Breast epithelium (tissue), 3 donors: ENCODE results near the gene ENOX1.

Source experiments
- CTCF ChIP-seq, 3 donors: fragments of 450-650 bp; IDR thresholded peaks; one replicate each; pipeline ENCODE4 v1.5.1; 2016 to 2017; ENCODE audit warnings: antibody characterized with exemption in 3 of 3, mild to moderate bottlenecking in 3 of 3, moderate library complexity in 3 of 3
- POLR2AphosphoS5 ChIP-seq, 3 donors: sonication (generic); formaldehyde crosslinking; IDR thresholded peaks; one replicate each; pipeline ENCODE4 v1.6.1; 2017; ENCODE audit warnings: antibody characterized with exemption in 3 of 3

- no peak for TF ChIP-seq CTCF (IDR thresholded peaks at IDR 0.05)
- TF ChIP-seq POLR2AphosphoS5 (IDR thresholded peaks at IDR 0.05) = no peak
Observed at GRCh38 chr13:43441899-43442499, 344.8 kb downstream of the ENOX1 start.
